BJ (cell line): Measurements from ENCODE around the gene KRTDAP. TPM values are rescaled to one million over a fixed set of nuclear protein-coding genes. Genes with fewer than 3 reads are reported as not detected.

Experiments used
- CTCF ChIA-PET: fragments of 350-600 bp; formaldehyde crosslinking; extraction: SDS; loops from one replicate; lab custom pipeline; 2021; ENCODE audit warnings: antibody characterized with exemption, inconsistent platforms; lab: Yijun Ruan, JAX
- POLR2A ChIA-PET: fragments of 300-600 bp; sonication (Branson Sonifier 250); formaldehyde crosslinking; extraction: SDS; loops from one replicate; lab custom pipeline; 2021; ENCODE audit warnings: antibody characterized with exemption; lab: Charles Lee
- DNase-seq: peaks from one replicate; pipeline ENCODE4 v3.0.0-alpha.2; 2011; ENCODE audit warnings: low read depth
- H3K27me3 ChIP-seq: 2 replicates; pipeline ENCODE4 v1.6.0; 2011; ENCODE audit warnings: low read length; ENCODE audit not compliant: control insufficient read depth, insufficient read depth
- H3K36me3 ChIP-seq: 2 replicates; pipeline ENCODE4 v1.5.1; 2011; ENCODE audit warnings: low read length; ENCODE audit not compliant: control insufficient read depth, insufficient read depth
- H3K4me3 ChIP-seq: 2 replicates; pipeline ENCODE4 v1.5.1; 2011; ENCODE audit warnings: low read depth, mild to moderate bottlenecking, control low read depth, low read length
- CTCF ChIP-seq: IDR thresholded peaks from 2 replicates; pipeline ENCODE4 v1.5.1; 2011; ENCODE audit warnings: low read depth, mild to moderate bottlenecking, control low read depth, inconsistent platforms, low read length, moderate library complexity; ENCODE audit not compliant: insufficient read depth
- polyA plus RNA-seq: library from polyadenylated mRNA; depleted of rRNA; stranded (reverse); fragments of >200 nt; gene quantifications from 2 replicates; pipeline ENCODE4 v1.2.3, GENCODE V29; 2011

Gene KRTDAP
- polyA plus RNA-seq, 1 experiment = not detected

- ChIA-PET CTCF (no interaction called here), POLR2A (no interaction called here)
- H3K27me3 ChIP-seq = no peaks in the 10 kb centered on the region
- no peaks in the 10 kb centered on the region for H3K36me3 ChIP-seq
- H3K4me3 ChIP-seq = no peak overlapping the region
- no peak for TF ChIP-seq CTCF
- DNase-seq = no peak
Observed at GRCh38 chr19:35458731-35459391, 31.4 kb downstream of the KRTDAP start.

GRCh38 chr19:35458192-35458591 lies 32.1 kb downstream of the KRTDAP start:
- ChIA-PET POLR2A (no interaction called here), CTCF (no interaction called here)
- H3K4me3 ChIP-seq = no peak overlapping the region
- no peak for DNase-seq
- H3K36me3 ChIP-seq = no peaks in the 10 kb centered on the region
- no peaks in the 10 kb centered on the region for H3K27me3 ChIP-seq
- TF ChIP-seq CTCF = no peak

- POLR2A ChIA-PET = no interaction called here
- CTCF ChIA-PET = no interaction called here
Observed at GRCh38 chr19:35457173-35457572, 33.1 kb downstream of the KRTDAP start.

GRCh38 chr19:35455616-35456201 lies 34.6 kb downstream of the KRTDAP start:
- ChIA-PET CTCF (no interaction called here), POLR2A (no interaction called here)
- no peak for TF ChIP-seq CTCF

More at GRCh38 chr19:35457173-35457572, 33.1 kb downstream of the KRTDAP start:
- no peak for DNase-seq
- Histone ChIP-seq H3K4me3 (no peak overlapping the region), H3K27me3 (no peaks in the 10 kb centered on the region), H3K36me3 (no peaks in the 10 kb centered on the region)
- TF ChIP-seq CTCF = no peak

GRCh38 chr19:35454663-35455062 lies 35.6 kb downstream of the KRTDAP start:
- Histone ChIP-seq H3K27me3 (no peaks in the 10 kb centered on the region), H3K36me3 (no peaks in the 10 kb centered on the region), H3K4me3 (no peak overlapping the region)
- POLR2A ChIA-PET = no interaction called here
- no peak for TF ChIP-seq CTCF
- CTCF ChIA-PET = interaction anchor here (1.4 to 1.5 kb wide), 2 partner anchors 41 to 102 kb away, joined by 4 to 5 read pairs; no protein-coding TSS in a partner anchor
- DNase-seq = no peak

More at GRCh38 chr19:35455616-35456201, 34.6 kb downstream of the KRTDAP start:
- H3K4me3 ChIP-seq = no peak overlapping the region
- no peaks in the 10 kb centered on the region for H3K36me3 ChIP-seq
- DNase-seq = no peak
- H3K27me3 ChIP-seq = no peaks in the 10 kb centered on the region
